WTC11 (cell line): ENCODE measurements around the gene SMURF1.

Source experiments
- ATF1 ChIP-seq: sonication (generic); formaldehyde crosslinking; IDR thresholded peaks from 2 replicates; pipeline ENCODE4 v1.8.1; 2023; ENCODE audit warnings: mild to moderate bottlenecking, moderate library complexity, missing genetic modification reagents
- CREB1 ChIP-seq: sonication (generic); formaldehyde crosslinking; IDR thresholded peaks from 2 replicates; pipeline ENCODE4 v1.8.0; 2023; ENCODE audit warnings: mild to moderate bottlenecking, missing genetic modification reagents
- CTCF ChIP-seq: fragments of 200-600 bp; IDR thresholded peaks from 2 replicates; pipeline ENCODE4 v1.8.0; 2022; ENCODE audit warnings: antibody characterized with exemption
- ETV6 ChIP-seq: sonication (generic); formaldehyde crosslinking; IDR thresholded peaks from 2 replicates; pipeline ENCODE4 v1.8.1; 2022; ENCODE audit warnings: mild to moderate bottlenecking, missing genetic modification reagents
- SMAD3 ChIP-seq: sonication (generic); formaldehyde crosslinking; IDR thresholded peaks from 2 replicates; pipeline ENCODE4 v1.8.0; 2022; ENCODE audit warnings: missing genetic modification reagents, mild to moderate bottlenecking, borderline replicate concordance
- STAT6 ChIP-seq: sonication (generic); formaldehyde crosslinking; conservative IDR thresholded peaks from 2 replicates; pipeline ENCODE4 v1.8.1; 2023; ENCODE audit warnings: mild to moderate bottlenecking, low read depth, missing genetic modification reagents, moderate library complexity
- USF1 ChIP-seq: sonication (generic); formaldehyde crosslinking; IDR thresholded peaks from 2 replicates; pipeline ENCODE4 v1.8.0; 2022; ENCODE audit warnings: mild to moderate bottlenecking, missing genetic modification reagents
- USF2 ChIP-seq: sonication (generic); formaldehyde crosslinking; IDR thresholded peaks from 2 replicates; pipeline ENCODE4 v1.8.1; 2023; ENCODE audit warnings: mild to moderate bottlenecking, missing genetic modification reagents, moderate library complexity
- ZNF138 ChIP-seq: sonication (generic); formaldehyde crosslinking; conservative IDR thresholded peaks from 2 replicates; pipeline ENCODE4 v1.8.1; 2022; ENCODE audit warnings: mild to moderate bottlenecking, moderate library complexity, missing genetic modification reagents
- ZNF317 ChIP-seq: sonication (generic); formaldehyde crosslinking; IDR thresholded peaks from 2 replicates; pipeline ENCODE4 v1.8.1; 2023; ENCODE audit warnings: low read depth, mild to moderate bottlenecking, moderate library complexity, missing genetic modification reagents, borderline replicate concordance
- ZNF416 ChIP-seq: fragments of 250-450 bp; sonication (Bioruptor Pico); IDR thresholded peaks from 2 replicates; pipeline ENCODE4 v1.9.0; 2021; ENCODE audit warnings: mild to moderate bottlenecking, inconsistent platforms

- TF ChIP-seq CTCF, result no peak
- TF ChIP-seq SMAD3 (CRISPR knock-in tag), result no peak
- no peak for TF ChIP-seq ATF1 (CRISPR knock-in tag)
- no peak for TF ChIP-seq STAT6 (CRISPR knock-in tag)
- no peak for TF ChIP-seq USF2
- TF ChIP-seq ETV6 (CRISPR knock-in tag), result no peak
- TF ChIP-seq CREB1 (CRISPR knock-in tag), result no peak
- TF ChIP-seq ZNF416 (CRISPR knock-in tag), result no peak
- no peak for TF ChIP-seq ZNF138
- no peak for TF ChIP-seq USF1 (CRISPR knock-in tag)
- no peak for TF ChIP-seq ZNF317 (CRISPR knock-in tag)
Measured at GRCh38 chr7:98982686-98983085, 161.2 kb downstream of the SMURF1 start.
